GM12872 (cell line): Measurements from ENCODE around the gene SPAG5.

Experiments used
- TF ChIP-seq, protein P1 (sequence below): IDR thresholded peaks from 3 replicates; pipeline ENCODE4 v1.5.1; 2011; ENCODE audit warnings: low read depth, mild to moderate bottlenecking, low read length, moderate library complexity; ENCODE audit not compliant: insufficient read depth

SPAG5 gene

DNA sequence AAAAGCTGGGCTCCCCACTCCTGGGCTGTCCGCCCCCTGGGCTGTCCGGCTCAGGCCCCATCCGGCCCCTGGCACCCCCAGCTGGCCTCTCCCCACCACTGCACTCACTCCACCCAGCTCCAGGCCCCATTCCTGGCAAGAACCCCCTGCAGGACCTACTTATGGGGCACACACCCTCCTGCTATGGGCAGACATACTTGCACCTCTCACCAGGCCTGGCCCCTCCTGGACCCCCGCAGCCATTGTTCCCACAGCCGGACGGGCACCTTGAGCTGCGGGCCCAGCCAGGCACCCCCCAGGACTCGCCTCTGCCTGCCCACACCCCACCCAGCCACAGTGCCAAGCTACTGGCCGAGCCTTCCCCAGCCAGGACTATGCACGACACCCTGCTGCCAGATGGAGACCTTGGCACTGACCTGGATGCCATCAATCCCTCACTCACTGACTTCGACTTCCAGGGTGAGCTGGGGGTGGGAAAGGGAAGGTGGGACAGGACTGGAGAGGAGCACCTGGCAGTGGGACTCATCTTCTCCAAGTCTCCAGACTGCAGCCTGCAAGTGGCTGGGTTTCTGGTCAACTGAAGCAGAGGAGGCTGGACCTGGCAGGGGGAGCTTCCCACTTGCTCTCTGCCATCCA lies 64.0 kb downstream of the SPAG5 start:
- TF ChIP-seq, protein P1, sequence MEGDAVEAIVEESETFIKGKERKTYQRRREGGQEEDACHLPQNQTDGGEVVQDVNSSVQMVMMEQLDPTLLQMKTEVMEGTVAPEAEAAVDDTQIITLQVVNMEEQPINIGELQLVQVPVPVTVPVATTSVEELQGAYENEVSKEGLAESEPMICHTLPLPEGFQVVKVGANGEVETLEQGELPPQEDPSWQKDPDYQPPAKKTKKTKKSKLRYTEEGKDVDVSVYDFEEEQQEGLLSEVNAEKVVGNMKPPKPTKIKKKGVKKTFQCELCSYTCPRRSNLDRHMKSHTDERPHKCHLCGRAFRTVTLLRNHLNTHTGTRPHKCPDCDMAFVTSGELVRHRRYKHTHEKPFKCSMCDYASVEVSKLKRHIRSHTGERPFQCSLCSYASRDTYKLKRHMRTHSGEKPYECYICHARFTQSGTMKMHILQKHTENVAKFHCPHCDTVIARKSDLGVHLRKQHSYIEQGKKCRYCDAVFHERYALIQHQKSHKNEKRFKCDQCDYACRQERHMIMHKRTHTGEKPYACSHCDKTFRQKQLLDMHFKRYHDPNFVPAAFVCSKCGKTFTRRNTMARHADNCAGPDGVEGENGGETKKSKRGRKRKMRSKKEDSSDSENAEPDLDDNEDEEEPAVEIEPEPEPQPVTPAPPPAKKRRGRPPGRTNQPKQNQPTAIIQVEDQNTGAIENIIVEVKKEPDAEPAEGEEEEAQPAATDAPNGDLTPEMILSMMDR = no peak

- TF ChIP-seq, protein P1 = no peak
These were observed 65.6 kb downstream of the SPAG5 start for GRCh38 chr17:28533091-28533807.

DNA sequence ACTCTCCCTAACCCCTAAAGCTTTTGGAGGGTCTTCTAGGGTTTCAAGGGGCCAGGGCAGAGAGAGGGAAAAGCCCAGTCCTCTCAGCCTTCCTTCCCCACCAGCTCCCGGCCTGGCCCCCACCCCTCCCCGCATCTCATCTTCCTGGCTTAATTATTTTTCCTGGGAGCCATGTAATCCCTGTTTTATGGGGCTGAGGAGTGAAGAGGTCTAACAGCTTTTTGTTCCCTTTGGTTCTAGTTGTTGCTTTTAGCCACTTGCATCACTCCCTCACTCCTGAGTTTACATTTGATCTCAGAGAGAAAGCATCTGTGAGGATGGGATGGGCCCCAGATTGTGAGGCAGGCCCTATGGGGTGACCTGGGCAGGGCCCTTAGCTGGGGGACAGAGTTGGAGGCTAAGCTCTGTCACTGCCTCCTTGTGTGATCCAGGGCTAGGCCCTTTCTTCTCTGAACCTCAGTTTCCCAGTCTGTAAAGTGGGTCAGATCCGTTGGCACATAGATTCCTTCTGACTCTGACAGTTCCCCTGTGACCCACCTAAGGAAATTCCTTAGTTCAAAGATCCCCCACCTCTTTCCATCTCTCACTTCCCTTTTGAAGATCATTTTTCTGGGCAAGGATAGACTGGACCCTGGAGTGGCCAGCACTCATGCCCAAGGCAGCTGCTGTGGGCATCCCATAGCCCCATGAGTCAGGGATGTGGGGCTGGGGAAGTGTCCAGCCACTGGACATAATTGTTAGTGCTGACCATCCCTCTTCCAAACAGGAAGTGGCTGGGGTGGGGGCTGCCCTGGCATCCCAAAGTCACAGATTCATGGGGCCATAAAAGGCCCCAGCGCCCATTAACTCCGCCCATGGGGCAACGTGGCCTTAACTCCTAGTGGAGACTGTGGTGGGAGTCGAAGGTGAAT lies 66.5 kb downstream of the SPAG5 start:
- TF ChIP-seq, protein P1 = no peak

DNA sequence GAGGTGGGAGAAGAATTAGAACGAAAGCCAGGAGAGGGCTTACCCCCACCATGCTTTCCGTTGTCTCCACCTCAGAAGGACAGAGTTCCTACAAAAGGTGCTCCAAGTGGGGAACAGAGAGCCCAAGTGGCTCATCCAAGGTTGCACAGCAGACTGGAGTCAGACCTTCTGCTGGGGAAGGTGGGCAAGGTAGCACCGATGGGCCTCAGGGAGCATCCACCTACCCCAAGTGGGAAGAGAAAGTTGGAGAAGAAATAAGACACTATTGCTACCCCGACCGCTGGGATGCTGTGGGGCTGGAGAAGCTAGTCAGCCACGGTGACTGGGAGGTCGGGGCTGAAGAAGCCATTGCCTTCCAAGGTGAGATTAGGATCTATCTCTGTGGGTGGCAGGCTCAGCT lies 67.9 kb downstream of the SPAG5 start:
- TF ChIP-seq, protein P1 = no peak

GRCh38 chr17:28530250-28530649 lies 68.6 kb downstream of the SPAG5 start:
- TF ChIP-seq, protein P1 = no peak

DNA sequence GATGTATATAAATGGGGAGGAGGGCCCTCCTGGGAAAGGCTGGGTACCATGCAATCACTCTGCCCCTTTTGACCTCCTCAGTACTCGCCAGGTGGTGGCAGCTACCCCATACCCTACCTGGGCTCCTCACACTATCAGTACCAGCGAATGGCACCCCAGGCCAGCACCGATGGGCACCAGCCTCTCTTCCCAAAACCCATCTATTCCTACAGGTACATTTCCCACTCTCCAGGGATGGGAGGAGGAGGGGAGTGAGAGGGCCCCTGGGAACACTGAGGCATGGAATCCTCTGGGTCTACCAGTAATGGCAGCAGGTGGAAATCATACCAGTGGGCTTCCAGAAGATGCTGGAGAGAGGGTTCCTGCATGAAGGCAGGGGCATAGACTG lies 69.8 kb downstream of the SPAG5 start:
- TF ChIP-seq, protein P1 = no peak
